ENCODE data around the gene HPCA.
A peak's percentile ranks its signal among the peaks of the same experiment; 100 is the strongest.

HPCA gene

GRCh38 chr1:32890516-32891240 is 4.4 kb downstream of the HPCA start:
- no peak for DNase-seq

GRCh38 chr1:32891241-32891570 is 4.9 kb downstream of the HPCA start:
- no peak for DNase-seq

- DNase-seq: no peak
Observed at GRCh38 chr1:32891630-32892029, 5.3 kb downstream of the HPCA start.

GRCh38 chr1:32892368-32893197 is 6.3 kb downstream of the HPCA start:
- DNase-seq: peak; percentile 76

GRCh38 chr1:32893198-32894018 is 7.1 kb downstream of the HPCA start:
- peak; percentile 38 for DNase-seq

- no peak for DNase-seq
Observed at GRCh38 chr1:32894019-32894600, 7.8 kb downstream of the HPCA start.

GRCh38 chr1:32894681-32895080 is 8.4 kb downstream of the HPCA start:
- no peak for DNase-seq

GRCh38 chr1:32895325-32896215 is 9.3 kb downstream of the HPCA start:
- no peak for DNase-seq

- no peak for DNase-seq
Observed at GRCh38 chr1:32896451-32896850, 10.2 kb downstream of the HPCA start.

GRCh38 chr1:32897082-32898049 is 11.1 kb downstream of the HPCA start:
- no peak for DNase-seq

GRCh38 chr1:32898056-32898455 is 11.8 kb downstream of the HPCA start:
- no peak for DNase-seq

- no peak for DNase-seq
Observed at GRCh38 chr1:32898958-32899357, 12.7 kb downstream of the HPCA start.

GRCh38 chr1:32899586-32900296 is 13.4 kb downstream of the HPCA start:
- no peak for DNase-seq

- no peak for DNase-seq
Observed at GRCh38 chr1:32900371-32900955, 14.2 kb downstream of the HPCA start.

GRCh38 chr1:32900956-32901822 is 14.9 kb downstream of the HPCA start, which contains the start of gene TMEM54:
Gene TMEM54, minus strand, starts transcription at chr1:32901389. Its CDS starts 151 bp downstream, at chr1:32901238.
- no peak for DNase-seq

- DNase-seq: no peak
Observed at GRCh38 chr1:32901823-32902534, 15.7 kb downstream of the HPCA start.

- DNase-seq: no peak
Observed at GRCh38 chr1:32902535-32902920, 16.2 kb downstream of the HPCA start.
